GM12878 (cell line): ENCODE results near the gene IPO5. TPM values are rescaled to one million over a fixed set of nuclear protein-coding genes. Genes with fewer than 3 reads are reported as not detected.

Source experiments
- ATAC-seq: fragments of 200-7000 bp; cut with Tn5 transposase; 3 replicates; pipeline ENCODE4 v1.9.1; 2020; ENCODE audit warnings: mild to moderate bottlenecking, moderate library complexity
- BruUV-seq: library from RNA; stranded (reverse); fragments of 400-500 nt; replicated peaks from 2 replicates; lab custom pipeline; 2021; lab: Mats Ljungman, UMichigan
- CTCF ChIA-PET: fragments of 300-600 bp; sonication (Branson Sonifier 250); formaldehyde crosslinking; extraction: SDS; loops from one replicate; lab custom pipeline; 2021; ENCODE audit warnings: inconsistent platforms; lab: Yijun Ruan, JAX
- POLR2A ChIA-PET: fragments of 350-600 bp; formaldehyde crosslinking; extraction: SDS; loops from one replicate; lab custom pipeline; 2021; ENCODE audit warnings: inconsistent platforms; lab: Charles Lee
- RAD21 ChIA-PET: fragments of 300-600 bp; sonication (Branson Sonifier 250); formaldehyde crosslinking; loops from one replicate; lab custom pipeline; 2023; ENCODE audit warnings: antibody characterized with exemption; ENCODE audit not compliant: unreplicated experiment; lab: Charles Lee
- SMC1A ChIA-PET: fragments of 300-600 bp; sonication (Branson Sonifier 250); formaldehyde crosslinking; loops from one replicate; lab custom pipeline; 2023; ENCODE audit not compliant: unreplicated experiment, uncharacterized antibody; lab: Charles Lee
- DNase-seq: peaks from one replicate; pipeline ENCODE4 v3.0.0-alpha.2; 2011; ENCODE audit warnings: low read depth, low spot score
- FAIRE-seq: peaks from 3 replicates; lab custom pipeline; 2011; peaks lifted over from hg19 to GRCh38; lab: Jason Lieb, UNC
- H2AFZ ChIP-seq: 2 replicates; pipeline ENCODE4 v1.6.0; 2011; ENCODE audit warnings: low read depth, low read length, control low read depth; ENCODE audit not compliant: control insufficient read depth
- H3K27ac ChIP-seq: 2 replicates; pipeline ENCODE4 v1.5.1; 2011; ENCODE audit warnings: control low read depth; ENCODE audit not compliant: control insufficient read depth, insufficient read depth
- H3K27me3 ChIP-seq, 2 experiments: replicated peaks in 1 of 2; 2 replicates each; pipeline versions ENCODE4 v1.6.0 to v1.6.1; 2011; ENCODE audit warnings: low read length in 1 of 2; ENCODE audit not compliant: control insufficient read depth in 2 of 2, insufficient read depth in 2 of 2
- H3K36me3 ChIP-seq, 2 experiments: 2 replicates each; pipeline ENCODE4 v1.5.1; 2011; ENCODE audit warnings: low read length in 1 of 2; ENCODE audit not compliant: control insufficient read depth in 2 of 2, insufficient read depth in 2 of 2
- H3K4me1 ChIP-seq: 2 replicates; pipeline ENCODE4 v1.6.1; 2011; ENCODE audit warnings: mild to moderate bottlenecking, low read length, moderate library complexity, mixed read lengths; ENCODE audit not compliant: control insufficient read depth, insufficient read depth
- H3K4me2 ChIP-seq: 2 replicates; pipeline ENCODE4 v1.6.0; 2011; ENCODE audit warnings: control low read depth; ENCODE audit not compliant: control insufficient read depth, insufficient read depth
- H3K4me3 ChIP-seq: fragments of 200-600 bp; sonication (generic); 2 replicates; pipeline ENCODE4 v1.5.1; 2016
- H3K79me2 ChIP-seq: 2 replicates; pipeline ENCODE4 v1.6.0; 2011; ENCODE audit warnings: low read length; ENCODE audit not compliant: control insufficient read depth, insufficient read depth
- H3K9ac ChIP-seq: 2 replicates; pipeline ENCODE4 v1.8.0; 2011; ENCODE audit warnings: low read length, control low read depth, mixed read lengths; ENCODE audit not compliant: control insufficient read depth, insufficient read depth
- H3K9me3 ChIP-seq: replicated peaks from 3 replicates; pipeline ENCODE4 v1.5.1; 2011; ENCODE audit warnings: mild to moderate bottlenecking, low read length; ENCODE audit not compliant: control insufficient read depth, insufficient read depth
- H4K20me1 ChIP-seq: 2 replicates; pipeline ENCODE4 v1.6.0; 2011; ENCODE audit not compliant: control insufficient read depth, insufficient read depth
- ASH2L ChIP-seq: fragments of 300-600, 200-600 bp; sonication (generic); IDR thresholded peaks from 2 replicates; pipeline ENCODE4 v1.6.1; 2017; ENCODE audit warnings: low read depth, mild to moderate bottlenecking, borderline replicate concordance
- BMI1 ChIP-seq: fragments of 450-650 bp; IDR thresholded peaks from 2 replicates; pipeline ENCODE4 v1.6.1; 2016; ENCODE audit warnings: mild to moderate bottlenecking, moderate library complexity, borderline replicate concordance
- CHD1 ChIP-seq: IDR thresholded peaks from 2 replicates; pipeline ENCODE4 v1.6.1; 2012; ENCODE audit warnings: low read depth, low read length, improper control_type of control experiment
- ESRRA ChIP-seq: IDR thresholded peaks from 2 replicates; pipeline ENCODE4 v1.6.1; 2012; ENCODE audit warnings: mild to moderate bottlenecking, low read length, improper control_type of control experiment
- GABPA ChIP-seq: IDR thresholded peaks from 2 replicates; pipeline ENCODE4 v1.6.1; 2014; ENCODE audit warnings: antibody characterized with exemption, low read depth, mild to moderate bottlenecking, inconsistent platforms
- IKZF1 ChIP-seq: fragments of 450-650 bp; conservative IDR thresholded peaks from 2 replicates; pipeline ENCODE4 v1.6.1; 2017; ENCODE audit warnings: antibody characterized with exemption, mild to moderate bottlenecking
- JUND ChIP-seq: IDR thresholded peaks from 2 replicates; pipeline ENCODE4 v1.6.1; 2012; ENCODE audit warnings: low read depth, mild to moderate bottlenecking, low read length, improper control_type of control experiment, moderate library complexity
- NFIC ChIP-seq: IDR thresholded peaks from 2 replicates; pipeline ENCODE4 v1.6.1; 2012; ENCODE audit warnings: low read depth, mild to moderate bottlenecking, inconsistent platforms, low read length, moderate library complexity
- NR2C2 ChIP-seq: IDR thresholded peaks from 2 replicates; pipeline ENCODE4 v1.6.1; 2011; ENCODE audit warnings: borderline replicate concordance, low read depth; ENCODE audit not compliant: control insufficient read depth, insufficient read length
- PAX5 ChIP-seq: IDR thresholded peaks from 2 replicates; pipeline ENCODE4 v1.6.1; 2011; ENCODE audit warnings: low read depth, low read length, borderline replicate concordance
- PML ChIP-seq: IDR thresholded peaks from 2 replicates; pipeline ENCODE4 v1.6.1; 2012; ENCODE audit warnings: low read length, inconsistent platforms
- STAT1 ChIP-seq: fragments of 450-650 bp; conservative IDR thresholded peaks from 2 replicates; pipeline ENCODE4 v1.6.1; 2014; ENCODE audit warnings: antibody characterized with exemption, mild to moderate bottlenecking
- TAF1 ChIP-seq: IDR thresholded peaks from 2 replicates; pipeline ENCODE4 v1.6.1; 2011; ENCODE audit warnings: mild to moderate bottlenecking, low read depth, low read length, borderline replicate concordance
- WGBS: methylation state at CpG from one replicate; pipeline ENCODE4 v1.1.6; 2016; ENCODE audit warnings: low lambda C conversion rate; ENCODE audit not compliant: insufficient replicate concordance, insufficient coverage; ENCODE audit errors: missing lambda C conversion rate; 5-methylcytosine and 5-hydroxymethylcytosine counted together
- in situ Hi-C: fragments of 300-500 bp; cut with MboI; formaldehyde crosslinking; loops from 9 replicates; pipeline ENCODE4 v1.14.3; 2018; ENCODE audit warnings: mixed read lengths
- intact Hi-C: fragments of 100-400 bp; cut with micrococcal nuclease; formaldehyde crosslinking; loops from one replicate; pipeline ENCODE4 v1.14.2; 2022; ENCODE audit not compliant: unreplicated experiment
- polyA plus RNA-seq, 11 experiments: library from polyadenylated mRNA; depleted of rRNA in 4 of 11; unstranded in 6 of 11; stranded (reverse) in 5 of 11; fragments of >200 nt; fragmentation: Nextera tagmentation in 4 of 11; fragmentation: Illumina TruSeq in 1 of 11; extraction: Ambion mirVana in 4 of 11; extraction: Trizol in 1 of 11; gene quantifications; 1 replicate in 1 of 11; 2 replicates in 10 of 11; pipeline versions ENCODE4 v1.2.1 to v1.2.3, GENCODE V29; 2011 to 2016; ENCODE audit warnings: inconsistent platforms in 2 of 11, missing spikeins in 2 of 11, low read depth in 1 of 11
- total RNA-seq, 4 experiments: library from RNA; depleted of rRNA in 3 of 4; stranded (reverse); fragments of >200 nt in 3 of 4; fragmentation: Illumina TruSeq in 1 of 4; extraction: Trizol in 1 of 4; gene quantifications; 2 replicates each; pipeline versions ENCODE4 v1.2.1 to v1.2.3, GENCODE V29; 2013 to 2021
- TF ChIP-seq, protein P1 (sequence below): IDR thresholded peaks from 2 replicates; pipeline ENCODE4 v1.6.1; 2012; ENCODE audit warnings: low read depth, low read length, improper control_type of control experiment
- TF ChIP-seq, protein P2 (sequence below): IDR thresholded peaks from 2 replicates; pipeline ENCODE4 v1.6.1; 2011; ENCODE audit warnings: borderline replicate concordance, low read depth, mild to moderate bottlenecking, moderate library complexity, low read length; ENCODE audit not compliant: insufficient read depth, poor library complexity, severe bottlenecking
- TF ChIP-seq, protein P3 (sequence below): fragments of 150-350 bp; IDR thresholded peaks from 2 replicates; pipeline ENCODE4 v1.6.1; 2016; ENCODE audit warnings: low read depth, low read length

Gene IPO5
- total and polyA plus RNA-seq, 10 of the 15 experiments (the other 5 are each of a cell fraction or from before 2014, with no cell fraction given): 45.7 to 196 (median 134) TPM

DNA sequence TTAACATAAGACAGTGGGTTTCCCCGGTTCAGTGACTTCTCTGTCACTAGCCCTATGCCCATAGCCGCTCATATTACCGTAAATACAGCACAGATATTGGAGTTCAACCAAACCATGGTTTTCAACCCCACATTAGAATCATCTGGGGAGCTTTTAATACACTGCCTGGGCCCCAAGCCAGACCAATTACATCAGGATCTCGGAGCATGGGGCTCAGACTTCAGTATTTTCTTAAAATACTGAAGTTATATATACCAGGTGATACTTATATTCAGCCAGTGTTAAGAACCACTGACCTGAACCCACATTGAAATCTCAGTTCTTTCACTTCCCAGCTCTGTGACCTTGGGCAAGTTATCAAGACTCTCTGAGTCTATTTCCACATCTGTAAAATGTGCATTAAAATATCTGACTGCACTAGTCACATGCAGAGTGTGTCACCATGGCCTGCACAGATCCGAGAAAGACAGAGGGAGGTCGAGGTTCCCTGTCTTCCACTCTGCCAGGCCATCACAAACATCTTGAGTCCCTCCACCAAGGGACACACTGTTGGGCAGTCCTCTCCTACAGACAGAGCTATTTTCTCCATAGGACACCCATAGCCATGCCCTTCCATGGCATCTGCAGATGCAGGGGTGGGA, 32.2 kb upstream of the IPO5 start:
- no peaks in the 10 kb centered on the region for H3K79me2 ChIP-seq
- ChIA-PET RAD21 (no interaction called here), SMC1A (no interaction called here), POLR2A (no interaction called here)
- H4K20me1 ChIP-seq: no peaks in the 10 kb centered on the region
- no peak overlapping the region for H3K4me2 ChIP-seq
- no peaks in the 10 kb centered on the region for H3K4me1 ChIP-seq
- H3K36me3 ChIP-seq: no peaks in the 10 kb centered on the region
- WGBS: 11% methylated on average over 6 of the region's 6 CpGs
- intact Hi-C loops: no loop called here
- no peak overlapping the region for H2AFZ ChIP-seq
- no peak overlapping the region for H3K27ac ChIP-seq
- no peak for FAIRE-seq
- no peaks in the 10 kb centered on the region for H3K27me3 ChIP-seq
- BruUV-seq: no TSS peak
- in situ Hi-C loops: no loop called here
- TF ChIP-seq TAF1 (no peak), JUND (no peak), NR2C2 (no peak), NFIC (no peak), GABPA (no peak), ESRRA (no peak), STAT1 (no peak), CHD1 (no peak), BMI1 (no peak), ASH2L (no peak), PML (no peak), IKZF1 (no peak), PAX5 (no peak)
- TF ChIP-seq, protein P1, sequence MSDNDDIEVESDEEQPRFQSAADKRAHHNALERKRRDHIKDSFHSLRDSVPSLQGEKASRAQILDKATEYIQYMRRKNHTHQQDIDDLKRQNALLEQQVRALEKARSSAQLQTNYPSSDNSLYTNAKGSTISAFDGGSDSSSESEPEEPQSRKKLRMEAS: no peak
- TF ChIP-seq, protein P2, sequence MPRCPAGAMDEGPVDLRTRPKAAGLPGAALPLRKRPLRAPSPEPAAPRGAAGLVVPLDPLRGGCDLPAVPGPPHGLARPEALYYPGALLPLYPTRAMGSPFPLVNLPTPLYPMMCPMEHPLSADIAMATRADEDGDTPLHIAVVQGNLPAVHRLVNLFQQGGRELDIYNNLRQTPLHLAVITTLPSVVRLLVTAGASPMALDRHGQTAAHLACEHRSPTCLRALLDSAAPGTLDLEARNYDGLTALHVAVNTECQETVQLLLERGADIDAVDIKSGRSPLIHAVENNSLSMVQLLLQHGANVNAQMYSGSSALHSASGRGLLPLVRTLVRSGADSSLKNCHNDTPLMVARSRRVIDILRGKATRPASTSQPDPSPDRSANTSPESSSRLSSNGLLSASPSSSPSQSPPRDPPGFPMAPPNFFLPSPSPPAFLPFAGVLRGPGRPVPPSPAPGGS: no peak
- TF ChIP-seq, protein P3, sequence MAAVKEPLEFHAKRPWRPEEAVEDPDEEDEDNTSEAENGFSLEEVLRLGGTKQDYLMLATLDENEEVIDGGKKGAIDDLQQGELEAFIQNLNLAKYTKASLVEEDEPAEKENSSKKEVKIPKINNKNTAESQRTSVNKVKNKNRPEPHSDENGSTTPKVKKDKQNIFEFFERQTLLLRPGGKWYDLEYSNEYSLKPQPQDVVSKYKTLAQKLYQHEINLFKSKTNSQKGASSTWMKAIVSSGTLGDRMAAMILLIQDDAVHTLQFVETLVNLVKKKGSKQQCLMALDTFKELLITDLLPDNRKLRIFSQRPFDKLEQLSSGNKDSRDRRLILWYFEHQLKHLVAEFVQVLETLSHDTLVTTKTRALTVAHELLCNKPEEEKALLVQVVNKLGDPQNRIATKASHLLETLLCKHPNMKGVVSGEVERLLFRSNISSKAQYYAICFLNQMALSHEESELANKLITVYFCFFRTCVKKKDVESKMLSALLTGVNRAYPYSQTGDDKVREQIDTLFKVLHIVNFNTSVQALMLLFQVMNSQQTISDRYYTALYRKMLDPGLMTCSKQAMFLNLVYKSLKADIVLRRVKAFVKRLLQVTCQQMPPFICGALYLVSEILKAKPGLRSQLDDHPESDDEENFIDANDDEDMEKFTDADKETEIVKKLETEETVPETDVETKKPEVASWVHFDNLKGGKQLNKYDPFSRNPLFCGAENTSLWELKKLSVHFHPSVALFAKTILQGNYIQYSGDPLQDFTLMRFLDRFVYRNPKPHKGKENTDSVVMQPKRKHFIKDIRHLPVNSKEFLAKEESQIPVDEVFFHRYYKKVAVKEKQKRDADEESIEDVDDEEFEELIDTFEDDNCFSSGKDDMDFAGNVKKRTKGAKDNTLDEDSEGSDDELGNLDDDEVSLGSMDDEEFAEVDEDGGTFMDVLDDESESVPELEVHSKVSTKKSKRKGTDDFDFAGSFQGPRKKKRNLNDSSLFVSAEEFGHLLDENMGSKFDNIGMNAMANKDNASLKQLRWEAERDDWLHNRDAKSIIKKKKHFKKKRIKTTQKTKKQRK: no peak
- TF ChIP-seq, all 136 proteins: peak for 0
- CTCF ChIA-PET: interaction anchor here (1.2 kb wide), 1 partner anchor 9 kb away, joined by 5 read pairs; no protein-coding TSS in a partner anchor
- no peaks in the 10 kb centered on the region; the same call in 2 of the 3 replicates for H3K9me3 ChIP-seq
- no peak overlapping the region for H3K9ac ChIP-seq
- ATAC-seq: no peak
- no peak overlapping the region for H3K4me3 ChIP-seq
- DNase-seq: no peak
